ENCODE results near the gene GPR50.

- TF ChIP-seq POLR2AphosphoS5 (IDR thresholded peaks at IDR 0.05; ENCODE audit: low read depth, low read length): no peak
- no peak for TF ChIP-seq POU2F2 (IDR thresholded peaks at IDR 0.05; ENCODE audit: low read depth, low read length)
- TF ChIP-seq POLR2A (IDR thresholded peaks at IDR 0.05; ENCODE audit: low read depth, low read length): no peak
- TF ChIP-seq SPI1 (IDR thresholded peaks at IDR 0.05; ENCODE audit: low read depth, low read length): no peak
Observed at GRCh38 chrX:151181088-151181487, 4.7 kb downstream of the GPR50 start.
